Body of pancreas (tissue), 4 donors: Measurements from ENCODE around the gene FRAS1.

Experiments
- CTCF ChIP-seq, 7 experiments: fragments of 450-650 bp in 4 of 7; fragments of 200-600 bp in 3 of 7; sonication (generic) in 3 of 7; IDR thresholded peaks; one replicate each; pipeline ENCODE4 v1.5.1; 2016 to 2019; ENCODE audit warnings: antibody characterized with exemption in 7 of 7
- POLR2A ChIP-seq, 3 donors: fragments of 450-650 bp; IDR thresholded peaks; one replicate each; pipeline ENCODE4 v1.6.1; 2016; ENCODE audit warnings: antibody characterized with exemption in 3 of 3, mild to moderate bottlenecking in 2 of 3

GRCh38 chr4:78418406-78418805 is 361.3 kb downstream of the FRAS1 start:
- TF ChIP-seq CTCF (IDR thresholded peaks at IDR 0.05) (no peak), POLR2A (IDR thresholded peaks at IDR 0.05) (no peak)
